C4-2B (cell line): Measurements from ENCODE around the gene CKAP2L.

Source experiments
- H3K27ac ChIP-seq: fragments of 450-650 bp; 2 replicates; pipeline ENCODE4 v1.5.1; 2017
- CTCF ChIP-seq: fragments of 450-650 bp; conservative IDR thresholded peaks from 2 replicates; pipeline ENCODE4 v1.5.1; 2017; ENCODE audit warnings: mild to moderate bottlenecking
- ZFX ChIP-seq: fragments of 450-650 bp; IDR thresholded peaks from 2 replicates; pipeline ENCODE4 v1.6.1; 2017

Gene CKAP2L

GRCh38 chr2:112807233-112807807, 42.9 kb upstream of the CKAP2L start:
- H3K27ac ChIP-seq = no peak overlapping the region
- TF ChIP-seq CTCF = no peak; the same call in 1 of the 2 replicates
- no peak for TF ChIP-seq ZFX

- no peak for TF ChIP-seq ZFX
- TF ChIP-seq CTCF = no peak
- H3K27ac ChIP-seq = no peak overlapping the region
These were observed 41.1 kb upstream of the CKAP2L start for GRCh38 chr2:112805542-112805941.

GRCh38 chr2:112803691-112804521, 39.5 kb upstream of the CKAP2L start:
- TF ChIP-seq CTCF (no peak), ZFX (no peak)
- no peak overlapping the region for H3K27ac ChIP-seq

GRCh38 chr2:112800881-112801583, 36.6 kb upstream of the CKAP2L start:
- H3K27ac ChIP-seq = no peak overlapping the region

GRCh38 chr2:112798979-112799975, 34.9 kb upstream of the CKAP2L start:
- no peak overlapping the region for H3K27ac ChIP-seq
- no peak for TF ChIP-seq CTCF
- TF ChIP-seq ZFX = no peak

More at GRCh38 chr2:112800881-112801583, 36.6 kb upstream of the CKAP2L start:
- TF ChIP-seq CTCF = no peak
- no peak for TF ChIP-seq ZFX

GRCh38 chr2:112796486-112796885, 32.1 kb upstream of the CKAP2L start:
- no peak overlapping the region for H3K27ac ChIP-seq
- no peak for TF ChIP-seq ZFX
- TF ChIP-seq CTCF = no peak
